ENCODE data around the gene GAL3ST2. TPM values are rescaled to one million over a fixed set of nuclear protein-coding genes. Genes with fewer than 3 reads are reported as not detected.
"Not testable (repeated sequence)": the region's sequence is repeated elsewhere in the genome, so short reads cannot be mapped to it uniquely, and the experiment has no call there.

GAL3ST2 gene
- total RNA-seq, 1 donor from 2014 or later, result not detected

GRCh38 chr2:241729868-241730267, 46.8 kb upstream of the GAL3ST2 start:
- no peak overlapping the region for H3K9ac ChIP-seq (ENCODE audit: low read length)
- no peak for FAIRE-seq
- H3K79me2 ChIP-seq (ENCODE audit: insufficient read depth, low read length), result no peaks in the 10 kb centered on the region
- Mint-ChIP-seq H3K9me3 (ENCODE audit: unreplicated experiment) (no peaks in the 10 kb centered on the region), H3K36me3 (ENCODE audit: low read depth, unreplicated experiment) (no peaks in the 10 kb centered on the region), H3K4me3 (ENCODE audit: unreplicated experiment) (no peak overlapping the region), H3K27me3 (ENCODE audit: low read depth, unreplicated experiment) (peaks cover 2% of the 10 kb centered on the region), H3K4me1 (ENCODE audit: low read depth, unreplicated experiment) (no peaks in the 10 kb centered on the region), H3K27ac (ENCODE audit: unreplicated experiment) (no peak overlapping the region)
- H3K4me3 ChIP-seq (ENCODE audit: insufficient read depth, low read depth, low read length), result no peak overlapping the region
- no peak for DNase-seq (ENCODE audit: low read depth)
- peaks cover 4% of the 10 kb centered on the region for H3K4me1 ChIP-seq (ENCODE audit: insufficient read depth, low read length)
- no peak for TF ChIP-seq EZH2 (IDR thresholded peaks at IDR 0.05; ENCODE audit: insufficient read depth, low read length)
- TF ChIP-seq, protein P1, sequence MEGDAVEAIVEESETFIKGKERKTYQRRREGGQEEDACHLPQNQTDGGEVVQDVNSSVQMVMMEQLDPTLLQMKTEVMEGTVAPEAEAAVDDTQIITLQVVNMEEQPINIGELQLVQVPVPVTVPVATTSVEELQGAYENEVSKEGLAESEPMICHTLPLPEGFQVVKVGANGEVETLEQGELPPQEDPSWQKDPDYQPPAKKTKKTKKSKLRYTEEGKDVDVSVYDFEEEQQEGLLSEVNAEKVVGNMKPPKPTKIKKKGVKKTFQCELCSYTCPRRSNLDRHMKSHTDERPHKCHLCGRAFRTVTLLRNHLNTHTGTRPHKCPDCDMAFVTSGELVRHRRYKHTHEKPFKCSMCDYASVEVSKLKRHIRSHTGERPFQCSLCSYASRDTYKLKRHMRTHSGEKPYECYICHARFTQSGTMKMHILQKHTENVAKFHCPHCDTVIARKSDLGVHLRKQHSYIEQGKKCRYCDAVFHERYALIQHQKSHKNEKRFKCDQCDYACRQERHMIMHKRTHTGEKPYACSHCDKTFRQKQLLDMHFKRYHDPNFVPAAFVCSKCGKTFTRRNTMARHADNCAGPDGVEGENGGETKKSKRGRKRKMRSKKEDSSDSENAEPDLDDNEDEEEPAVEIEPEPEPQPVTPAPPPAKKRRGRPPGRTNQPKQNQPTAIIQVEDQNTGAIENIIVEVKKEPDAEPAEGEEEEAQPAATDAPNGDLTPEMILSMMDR (IDR thresholded peaks at IDR 0.05; ENCODE audit: insufficient read depth, low read depth, low read length), result no peak
- no peaks in the 10 kb centered on the region for H4K20me1 ChIP-seq (ENCODE audit: insufficient read depth, low read length)
- H3K4me2 ChIP-seq (ENCODE audit: low read length), result no peak overlapping the region
- H3K9me3 ChIP-seq (ENCODE audit: insufficient read depth, low read depth, low read length), result no peaks in the 10 kb centered on the region
- peaks cover 2% of the 10 kb centered on the region for H3K36me3 ChIP-seq (ENCODE audit: insufficient read depth, low read length)
- no peak overlapping the region for H2AFZ ChIP-seq (ENCODE audit: low read depth, low read length)
- H3K27me3 ChIP-seq (ENCODE audit: insufficient read depth, low read length), result no peaks in the 10 kb centered on the region
- no peak overlapping the region for H3K27ac ChIP-seq (ENCODE audit: low read depth, low read length)

DNA sequence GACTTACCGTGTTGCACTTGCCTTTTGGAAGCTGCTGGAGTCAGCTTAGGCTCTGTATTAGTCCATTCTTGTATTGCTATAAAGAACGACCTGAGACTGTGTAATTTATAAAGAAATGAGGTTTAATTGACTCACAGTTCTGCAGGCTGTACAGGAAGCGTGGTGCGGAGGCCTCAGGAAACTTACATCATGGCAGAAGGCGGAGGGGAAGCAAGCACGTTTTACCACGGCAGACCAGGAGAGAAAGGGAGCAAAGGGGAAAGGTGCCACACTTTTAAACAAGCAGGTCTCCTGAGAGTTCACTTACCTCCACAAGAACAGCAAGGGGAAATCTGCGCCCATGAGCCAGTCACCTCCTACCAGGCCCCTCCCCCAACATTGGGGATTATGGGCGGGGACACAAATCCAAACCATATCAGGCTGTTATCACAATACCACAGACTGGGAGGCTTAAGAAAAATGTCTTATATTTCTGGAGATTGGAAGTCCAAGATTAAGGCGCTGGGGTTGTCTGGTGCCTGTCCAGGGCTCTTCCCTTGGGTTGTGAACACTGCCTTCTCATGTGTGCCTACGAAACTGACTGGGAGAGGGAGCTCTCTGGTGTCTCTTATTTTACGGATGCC, 45.8 kb upstream of the GAL3ST2 start:
- Histone ChIP-seq H3K79me2 (ENCODE audit: insufficient read depth, low read length) (peaks cover 3% of the 10 kb centered on the region), H3K27me3 (ENCODE audit: insufficient read depth, low read length) (no peaks in the 10 kb centered on the region), H3K36me3 (ENCODE audit: insufficient read depth, low read length) (peaks cover 2% of the 10 kb centered on the region), H3K4me3 (ENCODE audit: insufficient read depth, low read depth, low read length) (no peak overlapping the region), H3K4me1 (ENCODE audit: insufficient read depth, low read length) (peaks cover 11% of the 10 kb centered on the region), H3K9me3 (ENCODE audit: insufficient read depth, low read depth, low read length) (no peaks in the 10 kb centered on the region), H3K27ac (ENCODE audit: low read depth, low read length) (no peak overlapping the region), H4K20me1 (ENCODE audit: insufficient read depth, low read length) (peaks cover 4% of the 10 kb centered on the region), H3K4me2 (ENCODE audit: low read length) (no peak overlapping the region), H2AFZ (ENCODE audit: low read depth, low read length) (no peak overlapping the region), H3K9ac (ENCODE audit: low read length) (no peak overlapping the region)
- H3K27me3 Mint-ChIP-seq (ENCODE audit: low read depth, unreplicated experiment), result peaks cover 2% of the 10 kb centered on the region
- no peak overlapping the region for H3K4me3 Mint-ChIP-seq (ENCODE audit: unreplicated experiment)
- H3K27ac Mint-ChIP-seq (ENCODE audit: unreplicated experiment), result no peak overlapping the region
- H3K9me3 Mint-ChIP-seq (ENCODE audit: unreplicated experiment), result no peaks in the 10 kb centered on the region
- DNase-seq (ENCODE audit: low read depth), result no peak
- no peaks in the 10 kb centered on the region for H3K36me3 Mint-ChIP-seq (ENCODE audit: low read depth, unreplicated experiment)
- TF ChIP-seq, protein P1 (IDR thresholded peaks at IDR 0.05; ENCODE audit: insufficient read depth, low read depth, low read length), result no peak
- no peak for TF ChIP-seq EZH2 (IDR thresholded peaks at IDR 0.05; ENCODE audit: insufficient read depth, low read length)
- FAIRE-seq, result no peak
- H3K4me1 Mint-ChIP-seq (ENCODE audit: low read depth, unreplicated experiment), result no peaks in the 10 kb centered on the region

- Histone ChIP-seq H3K4me2 (ENCODE audit: low read length) (peak overlapping the region; percentile 69), H2AFZ (ENCODE audit: low read depth, low read length) (peak overlapping the region; percentile 80), H3K4me1 (ENCODE audit: insufficient read depth, low read length) (peaks cover 11% of the 10 kb centered on the region)
- not testable (repeated sequence) for H3K36me3 ChIP-seq (ENCODE audit: insufficient read depth, low read length); H3K36me3 Mint-ChIP-seq (ENCODE audit: low read depth, unreplicated experiment); H3K27me3 ChIP-seq (ENCODE audit: insufficient read depth, low read length); H3K27me3 Mint-ChIP-seq (ENCODE audit: low read depth, unreplicated experiment); H3K4me3 ChIP-seq (ENCODE audit: insufficient read depth, low read depth, low read length); H3K9ac ChIP-seq (ENCODE audit: low read length); H3K4me1 Mint-ChIP-seq (ENCODE audit: low read depth, unreplicated experiment); H3K9me3 Mint-ChIP-seq (ENCODE audit: unreplicated experiment); H3K27ac Mint-ChIP-seq (ENCODE audit: unreplicated experiment); FAIRE-seq; H4K20me1 ChIP-seq (ENCODE audit: insufficient read depth, low read length); H3K79me2 ChIP-seq (ENCODE audit: insufficient read depth, low read length); H3K27ac ChIP-seq (ENCODE audit: low read depth, low read length); H3K9me3 ChIP-seq (ENCODE audit: insufficient read depth, low read depth, low read length)
- H3K4me3 Mint-ChIP-seq (ENCODE audit: unreplicated experiment), result peak overlapping the region; percentile 74
- TF ChIP-seq, protein P1 (IDR thresholded peaks at IDR 0.05; ENCODE audit: insufficient read depth, low read depth, low read length), result peak; percentile 30
- peak; percentile 15 for DNase-seq (ENCODE audit: low read depth)
These were observed 44.0 kb upstream of the GAL3ST2 start for GRCh38 chr2:241732513-241733186.
